ENCODE measurements around the gene INHBB.

INHBB gene

GRCh38 chr2:120381661-120382060 lies 35.7 kb downstream of the INHBB start:
- H3K36me3 ChIP-seq (replicated peaks), result no peaks in the 10 kb centered on the region
- peaks cover 23% of the 10 kb centered on the region for H3K27me3 ChIP-seq (replicated peaks)
- H3K4me3 ChIP-seq (ENCODE audit: low read depth, low read length), result no peak overlapping the region
- in situ Hi-C loops (cut with HindIII; ENCODE audit: low pct_ligation_motif_present, low sequenced_read_pairs), result no loop called here
- H3K27ac ChIP-seq, result no peak overlapping the region
- no peak for DNase-seq
- TF ChIP-seq, protein P1, sequence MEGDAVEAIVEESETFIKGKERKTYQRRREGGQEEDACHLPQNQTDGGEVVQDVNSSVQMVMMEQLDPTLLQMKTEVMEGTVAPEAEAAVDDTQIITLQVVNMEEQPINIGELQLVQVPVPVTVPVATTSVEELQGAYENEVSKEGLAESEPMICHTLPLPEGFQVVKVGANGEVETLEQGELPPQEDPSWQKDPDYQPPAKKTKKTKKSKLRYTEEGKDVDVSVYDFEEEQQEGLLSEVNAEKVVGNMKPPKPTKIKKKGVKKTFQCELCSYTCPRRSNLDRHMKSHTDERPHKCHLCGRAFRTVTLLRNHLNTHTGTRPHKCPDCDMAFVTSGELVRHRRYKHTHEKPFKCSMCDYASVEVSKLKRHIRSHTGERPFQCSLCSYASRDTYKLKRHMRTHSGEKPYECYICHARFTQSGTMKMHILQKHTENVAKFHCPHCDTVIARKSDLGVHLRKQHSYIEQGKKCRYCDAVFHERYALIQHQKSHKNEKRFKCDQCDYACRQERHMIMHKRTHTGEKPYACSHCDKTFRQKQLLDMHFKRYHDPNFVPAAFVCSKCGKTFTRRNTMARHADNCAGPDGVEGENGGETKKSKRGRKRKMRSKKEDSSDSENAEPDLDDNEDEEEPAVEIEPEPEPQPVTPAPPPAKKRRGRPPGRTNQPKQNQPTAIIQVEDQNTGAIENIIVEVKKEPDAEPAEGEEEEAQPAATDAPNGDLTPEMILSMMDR (IDR thresholded peaks at IDR 0.05; ENCODE audit: low read depth, low read length, missing control alignments), result no peak

DNA sequence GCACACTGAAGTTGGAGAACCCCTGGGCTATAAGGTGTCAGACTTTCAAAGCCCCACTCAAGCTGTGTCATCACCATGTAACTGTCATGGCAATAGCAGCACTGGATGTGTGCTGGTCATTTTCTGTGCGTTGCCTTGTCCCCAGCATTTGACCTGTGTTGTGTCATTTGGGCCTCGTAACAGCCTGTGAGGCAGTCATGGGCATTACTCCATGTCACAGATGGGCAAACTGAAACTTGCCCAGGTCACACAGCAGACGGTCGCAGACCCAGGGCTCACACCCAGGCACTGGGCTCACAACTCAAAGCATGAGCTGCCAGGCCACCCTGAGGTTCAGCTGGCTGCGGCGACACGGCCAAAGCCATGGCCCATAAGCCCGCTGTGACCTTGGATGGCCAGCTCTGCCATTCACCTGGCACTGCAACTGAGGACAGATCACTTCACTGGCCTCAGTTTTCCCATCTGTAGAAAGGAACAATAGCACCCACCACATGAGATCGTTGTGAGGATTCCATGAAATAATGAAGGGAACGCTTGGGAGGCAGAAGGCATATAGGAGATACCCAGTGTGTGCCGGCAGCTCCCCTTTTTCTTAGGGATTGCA lies 36.7 kb downstream of the INHBB start:
- DNase-seq, result no peak
- no peak overlapping the region for H3K27ac ChIP-seq
- H3K36me3 ChIP-seq (replicated peaks), result no peaks in the 10 kb centered on the region
- TF ChIP-seq, protein P1 (IDR thresholded peaks at IDR 0.05; ENCODE audit: low read depth, low read length, missing control alignments), result no peak
- in situ Hi-C loops (cut with HindIII; ENCODE audit: low pct_ligation_motif_present, low sequenced_read_pairs), result no loop called here
- peaks cover 23% of the 10 kb centered on the region for H3K27me3 ChIP-seq (replicated peaks)
- no peak overlapping the region for H3K4me3 ChIP-seq (ENCODE audit: low read depth, low read length)

GRCh38 chr2:120383191-120383590 lies 37.3 kb downstream of the INHBB start:
- TF ChIP-seq, protein P1 (IDR thresholded peaks at IDR 0.05; ENCODE audit: low read depth, low read length, missing control alignments), result no peak
- H3K27me3 ChIP-seq (replicated peaks), result peaks cover 26% of the 10 kb centered on the region
- DNase-seq, result no peak
- in situ Hi-C loops (cut with HindIII; ENCODE audit: low pct_ligation_motif_present, low sequenced_read_pairs), result no loop called here
- H3K27ac ChIP-seq, result no peak overlapping the region
- H3K36me3 ChIP-seq (replicated peaks), result no peaks in the 10 kb centered on the region
- H3K4me3 ChIP-seq (ENCODE audit: low read depth, low read length), result no peak overlapping the region

GRCh38 chr2:120383631-120384340 lies 37.9 kb downstream of the INHBB start:
- in situ Hi-C loops (cut with HindIII; ENCODE audit: low pct_ligation_motif_present, low sequenced_read_pairs), result no loop called here
- no peak overlapping the region for H3K27ac ChIP-seq
- DNase-seq, result no peak
- H3K36me3 ChIP-seq (replicated peaks), result no peaks in the 10 kb centered on the region
- peaks cover 26% of the 10 kb centered on the region for H3K27me3 ChIP-seq (replicated peaks)
- H3K4me3 ChIP-seq (ENCODE audit: low read depth, low read length), result no peak overlapping the region
- TF ChIP-seq, protein P1 (IDR thresholded peaks at IDR 0.05; ENCODE audit: low read depth, low read length, missing control alignments), result no peak

- no peak overlapping the region for H3K27ac ChIP-seq
- in situ Hi-C loops (cut with HindIII; ENCODE audit: low pct_ligation_motif_present, low sequenced_read_pairs), result no loop called here
- no peak for DNase-seq
Measured at GRCh38 chr2:120384486-120385354, 38.8 kb downstream of the INHBB start.

More at GRCh38 chr2:120384486-120385354, 38.8 kb downstream of the INHBB start:
- no peak overlapping the region for H3K4me3 ChIP-seq (ENCODE audit: low read depth, low read length)
- peaks cover 22% of the 10 kb centered on the region for H3K27me3 ChIP-seq (replicated peaks)
- H3K36me3 ChIP-seq (replicated peaks), result no peaks in the 10 kb centered on the region
- TF ChIP-seq, protein P1 (IDR thresholded peaks at IDR 0.05; ENCODE audit: low read depth, low read length, missing control alignments), result no peak
